H9 (cell line): ENCODE data around the gene CABP4. TPM values are rescaled to one million over a fixed set of nuclear protein-coding genes. Genes with fewer than 3 reads are reported as not detected.
A peak's percentile ranks its signal among the peaks of the same experiment; 100 is the strongest.

Experiments
- DNase-seq: peaks from one replicate; pipeline ENCODE4 v3.0.0-alpha.2; 2017
- H2AFZ ChIP-seq: one replicate; pipeline ENCODE4 v1.6.1; 2013; ENCODE audit warnings: mild to moderate bottlenecking, low read length, control low read depth, moderate library complexity
- H2AK5ac ChIP-seq: 2 replicates; pipeline ENCODE4 v1.6.1; 2013; ENCODE audit warnings: low read length, control low read depth, mixed read lengths; ENCODE audit not compliant: insufficient read length
- H2BK120ac ChIP-seq: one replicate; pipeline ENCODE4 v1.6.1; 2013; ENCODE audit warnings: low read depth, mild to moderate bottlenecking, low read length, control low read depth, inconsistent platforms; ENCODE audit not compliant: poor library complexity, severe bottlenecking
- H2BK12ac ChIP-seq: 2 replicates; pipeline ENCODE4 v1.6.1; 2013; ENCODE audit warnings: low read length, control low read depth, mixed read lengths, low read depth; ENCODE audit not compliant: insufficient read length
- H2BK15ac ChIP-seq: 2 replicates; pipeline ENCODE4 v1.6.1; 2013; ENCODE audit warnings: low read depth, low read length, control low read depth
- H2BK20ac ChIP-seq: one replicate; pipeline ENCODE4 v1.6.1; 2013; ENCODE audit warnings: low read depth, mild to moderate bottlenecking, low read length, control low read depth, inconsistent platforms; ENCODE audit not compliant: poor library complexity, severe bottlenecking
- H2BK5ac ChIP-seq: 2 replicates; pipeline ENCODE4 v1.6.1; 2013; ENCODE audit warnings: low read length, control low read depth, mixed read lengths; ENCODE audit not compliant: insufficient read length
- H3K14ac ChIP-seq: 2 replicates; pipeline ENCODE4 v1.6.1; 2013; ENCODE audit warnings: low read length, control low read depth; ENCODE audit not compliant: insufficient read depth
- H3K18ac ChIP-seq: 2 replicates; pipeline ENCODE4 v1.6.1; 2013; ENCODE audit warnings: low read depth, mild to moderate bottlenecking, mixed read lengths, low read length, control low read depth; ENCODE audit not compliant: insufficient read length
- H3K23ac ChIP-seq: 2 replicates; pipeline ENCODE4 v1.6.1; 2013; ENCODE audit warnings: low read length, control low read depth, mixed read lengths, low read depth; ENCODE audit not compliant: insufficient read length
- H3K23me2 ChIP-seq: 2 replicates; pipeline ENCODE4 v1.6.1; 2013; ENCODE audit warnings: low read depth, mild to moderate bottlenecking, mixed read lengths, low read length, control low read depth; ENCODE audit not compliant: insufficient read length, poor library complexity, severe bottlenecking
- H3K27ac ChIP-seq: 2 replicates; pipeline ENCODE4 v1.5.1; 2013; ENCODE audit warnings: low read length, control low read depth, mixed read lengths, low read depth; ENCODE audit not compliant: insufficient read length
- H3K27me3 ChIP-seq: 2 replicates; pipeline ENCODE4 v1.6.1; 2013; ENCODE audit warnings: low read length, control low read depth, inconsistent platforms; ENCODE audit not compliant: insufficient read depth
- H3K4ac ChIP-seq: 2 replicates; pipeline ENCODE4 v1.6.1; 2013; ENCODE audit warnings: low read depth, mild to moderate bottlenecking, control low read depth, inconsistent platforms, low read length, moderate library complexity
- H3K4me1 ChIP-seq: 2 replicates; pipeline ENCODE4 v1.6.1; 2013; ENCODE audit warnings: low read length, control low read depth, inconsistent platforms; ENCODE audit not compliant: insufficient read depth
- H3K4me2 ChIP-seq: 2 replicates; pipeline ENCODE4 v1.6.1; 2013; ENCODE audit warnings: low read length, control low read depth, mixed read lengths; ENCODE audit not compliant: insufficient read length, insufficient read depth
- H3K56ac ChIP-seq: 2 replicates; pipeline ENCODE4 v1.6.1; 2013; ENCODE audit warnings: low read depth, mild to moderate bottlenecking, mixed read lengths, low read length, control low read depth; ENCODE audit not compliant: insufficient read length
- H3K79me1 ChIP-seq: 2 replicates; pipeline ENCODE4 v1.6.1; 2013; ENCODE audit warnings: low read depth, mild to moderate bottlenecking, moderate library complexity, low read length, control low read depth, inconsistent platforms; ENCODE audit not compliant: insufficient read depth, poor library complexity, severe bottlenecking
- H3K79me2 ChIP-seq: 2 replicates; pipeline ENCODE4 v1.6.1; 2013; ENCODE audit warnings: low read length, control low read depth, inconsistent platforms; ENCODE audit not compliant: insufficient read depth
- H3K9ac ChIP-seq: 2 replicates; pipeline ENCODE4 v1.6.1; 2013; ENCODE audit warnings: low read length, control low read depth, mixed read lengths; ENCODE audit not compliant: insufficient read length; ENCODE audit errors: extremely low read depth
- H3K9me3 ChIP-seq: one replicate; pipeline ENCODE4 v1.6.1; 2013; ENCODE audit warnings: low read depth, low read length, inconsistent platforms; ENCODE audit not compliant: control insufficient read depth
- H3T11ph ChIP-seq: one replicate; pipeline ENCODE4 v1.6.1; 2013; ENCODE audit warnings: mild to moderate bottlenecking, low read length, control low read depth, inconsistent platforms
- H4K20me1 ChIP-seq: one replicate; pipeline ENCODE4 v1.6.1; 2013; ENCODE audit not compliant: control insufficient read depth, insufficient read length, insufficient read depth
- H4K5ac ChIP-seq: 2 replicates; pipeline ENCODE4 v1.6.1; 2013; ENCODE audit warnings: low read depth, mild to moderate bottlenecking, mixed read lengths, low read length, control low read depth; ENCODE audit not compliant: insufficient read length
- H4K8ac ChIP-seq: replicated peaks from 2 replicates; pipeline ENCODE4 v1.6.1; 2013; ENCODE audit warnings: low read length, control low read depth, mixed read lengths, low read depth; ENCODE audit not compliant: insufficient read length
- H4K91ac ChIP-seq: 2 replicates; pipeline ENCODE4 v1.6.1; 2013; ENCODE audit warnings: low read depth, mild to moderate bottlenecking, moderate library complexity, mixed read lengths, low read length, control low read depth; ENCODE audit not compliant: insufficient read length
- H3K27ac Mint-ChIP-seq, 3 experiments: 2 replicates in 2 of 3; 3 replicates in 1 of 3; pipeline ENCODE4 v1.8.0; 2020 to 2021; ENCODE audit warnings: mixed read lengths in 3 of 3, mild to moderate bottlenecking in 1 of 3, moderate library complexity in 1 of 3
- H3K27me3 Mint-ChIP-seq: 2 replicates; pipeline ENCODE4 v1.8.0; 2021; ENCODE audit warnings: low read depth, mild to moderate bottlenecking, moderate library complexity, mixed read lengths
- H3K36me3 Mint-ChIP-seq, 3 experiments: 2 replicates in 2 of 3; 3 replicates in 1 of 3; pipeline ENCODE4 v1.8.0; 2020 to 2021; ENCODE audit warnings: low read depth in 3 of 3, mixed read lengths in 3 of 3; ENCODE audit not compliant: insufficient read depth in 1 of 3
- H3K4me1 Mint-ChIP-seq, 2 experiments: 2 replicates each; pipeline ENCODE4 v1.8.0; 2020; ENCODE audit warnings: mixed read lengths in 2 of 2
- H3K4me3 Mint-ChIP-seq, 2 experiments: 2 replicates in 1 of 2; 3 replicates in 1 of 2; pipeline ENCODE4 v1.8.0; 2020 to 2021; ENCODE audit warnings: mild to moderate bottlenecking in 2 of 2, mixed read lengths in 2 of 2, moderate library complexity in 1 of 2
- H3K9me3 Mint-ChIP-seq, 2 experiments: 2 replicates in 1 of 2; 3 replicates in 1 of 2; pipeline ENCODE4 v1.8.0; 2020; ENCODE audit warnings: mild to moderate bottlenecking in 2 of 2, mixed read lengths in 2 of 2, moderate library complexity in 1 of 2
- CTCF ChIP-seq: fragments of 200-600 bp; sonication (generic); conservative IDR thresholded peaks from 3 replicates; pipeline ENCODE4 v1.8.0; 2021; ENCODE audit warnings: antibody characterized with exemption, mild to moderate bottlenecking
- WGBS: extraction: QIAGEN DNeasy Blood & Tissue Kit; methylation state at CpG from one replicate; pipeline ENCODE4 v1.1.7; 2013; ENCODE audit warnings: missing lambda C conversion rate, low lambda C conversion rate, mixed read lengths; ENCODE audit not compliant: insufficient read length; ENCODE audit errors: extremely low coverage; 5-methylcytosine and 5-hydroxymethylcytosine counted together
- total RNA-seq: library from RNA; stranded (reverse); gene quantifications from 2 replicates; pipeline ENCODE4 v1.2.1, GENCODE V29; 2021

CABP4 gene
- total RNA-seq, 1 experiment from 2014 or later = not detected

- Mint-ChIP-seq H3K4me1 (peaks cover 19 to 25% of the 10 kb centered on the region in 2 experiments), H3K27me3 (peaks cover 22% of the 10 kb centered on the region), H3K4me3 (no peak overlapping the region), H3K27ac (peak overlapping the region in 1 of 3 experiments; percentile 25; a peak in 2 of 7 replicates), H3K9me3 (no peaks in the 10 kb centered on the region), H3K36me3 (peaks cover 9 to 26% (median 20%) of the 10 kb centered on the region in 3 experiments)
- Histone ChIP-seq H3K4me2 (no peak overlapping the region), H3T11ph (no peak overlapping the region), H3K9me3 (no peaks in the 10 kb centered on the region), H3K4ac (no peak overlapping the region), H3K18ac (no peak overlapping the region), H2AFZ (no peak overlapping the region), H3K27me3 (no peaks in the 10 kb centered on the region; the same call in 1 of the 2 replicates), H4K8ac (no peak overlapping the region), H3K4me1 (no peaks in the 10 kb centered on the region; the same call in 1 of the 2 replicates), H2BK12ac (no peak overlapping the region), H2BK15ac (no peak overlapping the region), H3K79me2 (no peaks in the 10 kb centered on the region), H3K27ac (no peak overlapping the region), H3K9ac (no peak overlapping the region), H2BK120ac (no peak overlapping the region), H4K91ac (no peak overlapping the region), H4K5ac (no peak overlapping the region), H3K23me2 (no peaks in the 10 kb centered on the region), H2AK5ac (no peak overlapping the region), H2BK20ac (no peak overlapping the region), H3K23ac (no peak overlapping the region), H4K20me1 (no peaks in the 10 kb centered on the region), H3K79me1 (no peaks in the 10 kb centered on the region), H3K14ac (no peak overlapping the region; the same call in 1 of the 2 replicates), H3K56ac (no peak overlapping the region), H2BK5ac (no peak overlapping the region)
- no peak for DNase-seq
- no CpG with 5 or more reads among the region's 20 CpGs for WGBS
- no peak for TF ChIP-seq CTCF
These were observed 31.5 kb downstream of the CABP4 start for GRCh38 chr11:67486481-67487195.
